Right lobe of liver (tissue), 4 donors: ENCODE data around the gene DNAJC16.

Experiments
- POLR2A ChIP-seq: fragments of 450-650 bp; IDR thresholded peaks from one replicate; pipeline ENCODE4 v1.6.1; 2017; ENCODE audit warnings: antibody characterized with exemption, mild to moderate bottlenecking
- TF ChIP-seq, protein P1 (sequence below), 4 donors: fragments of 200-600 bp in 3 of 4; fragments of 450-650 bp in 1 of 4; IDR thresholded peaks; one replicate each; pipeline versions ENCODE4 v1.5.1 to v1.8.0; 2016 to 2022; ENCODE audit warnings: antibody characterized with exemption in 4 of 4, mild to moderate bottlenecking in 2 of 4
- donor health status: DM: no; HTN: no; CAD: no.
- donor health status: DM: no; HTN: no; CAD: no.
- donor health status: DM: no; HTN: yes; CAD: no.

DNA sequence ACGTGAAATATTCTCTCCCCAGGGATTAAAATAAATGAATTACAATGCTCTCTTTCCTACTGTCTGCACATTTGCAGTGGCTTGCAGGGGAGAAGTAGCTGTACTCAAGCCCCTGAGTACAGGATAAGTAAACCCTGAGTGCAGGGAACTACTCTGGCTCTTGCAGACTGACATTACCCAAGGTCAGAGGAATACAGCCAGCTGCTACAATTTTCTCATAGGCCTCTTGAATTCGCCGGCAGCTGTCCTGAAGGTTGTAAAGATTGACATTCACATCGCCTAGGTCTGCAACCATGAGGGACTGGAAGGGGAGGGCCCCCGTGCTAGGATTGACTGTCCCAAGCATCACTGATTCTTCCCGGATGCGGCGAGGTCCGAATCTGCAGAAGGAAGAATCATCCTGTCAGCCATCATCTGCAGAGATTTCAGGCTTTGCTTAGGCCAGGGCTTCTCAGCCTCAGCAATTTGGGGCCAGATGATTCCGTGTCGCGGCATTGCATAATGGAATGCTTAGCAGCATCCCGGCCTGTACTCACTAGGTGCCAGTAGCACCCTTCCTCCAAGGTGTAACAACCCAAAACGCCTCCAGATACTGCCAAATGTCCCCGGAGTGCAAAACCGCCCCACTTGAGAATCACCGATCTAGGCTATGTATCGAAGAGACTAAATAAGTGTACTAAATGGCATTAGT is 56.5 kb downstream of the DNAJC16 start:
- TF ChIP-seq POLR2A: no peak
- TF ChIP-seq, protein P1, sequence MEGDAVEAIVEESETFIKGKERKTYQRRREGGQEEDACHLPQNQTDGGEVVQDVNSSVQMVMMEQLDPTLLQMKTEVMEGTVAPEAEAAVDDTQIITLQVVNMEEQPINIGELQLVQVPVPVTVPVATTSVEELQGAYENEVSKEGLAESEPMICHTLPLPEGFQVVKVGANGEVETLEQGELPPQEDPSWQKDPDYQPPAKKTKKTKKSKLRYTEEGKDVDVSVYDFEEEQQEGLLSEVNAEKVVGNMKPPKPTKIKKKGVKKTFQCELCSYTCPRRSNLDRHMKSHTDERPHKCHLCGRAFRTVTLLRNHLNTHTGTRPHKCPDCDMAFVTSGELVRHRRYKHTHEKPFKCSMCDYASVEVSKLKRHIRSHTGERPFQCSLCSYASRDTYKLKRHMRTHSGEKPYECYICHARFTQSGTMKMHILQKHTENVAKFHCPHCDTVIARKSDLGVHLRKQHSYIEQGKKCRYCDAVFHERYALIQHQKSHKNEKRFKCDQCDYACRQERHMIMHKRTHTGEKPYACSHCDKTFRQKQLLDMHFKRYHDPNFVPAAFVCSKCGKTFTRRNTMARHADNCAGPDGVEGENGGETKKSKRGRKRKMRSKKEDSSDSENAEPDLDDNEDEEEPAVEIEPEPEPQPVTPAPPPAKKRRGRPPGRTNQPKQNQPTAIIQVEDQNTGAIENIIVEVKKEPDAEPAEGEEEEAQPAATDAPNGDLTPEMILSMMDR (IDR thresholded peaks at IDR 0.05): no peak
